Measurements from ENCODE around the gene JPT1.
"Not testable (repeated sequence)": the region's sequence is repeated elsewhere in the genome, so short reads cannot be mapped to it uniquely, and the experiment has no call there.

Gene JPT1

DNA sequence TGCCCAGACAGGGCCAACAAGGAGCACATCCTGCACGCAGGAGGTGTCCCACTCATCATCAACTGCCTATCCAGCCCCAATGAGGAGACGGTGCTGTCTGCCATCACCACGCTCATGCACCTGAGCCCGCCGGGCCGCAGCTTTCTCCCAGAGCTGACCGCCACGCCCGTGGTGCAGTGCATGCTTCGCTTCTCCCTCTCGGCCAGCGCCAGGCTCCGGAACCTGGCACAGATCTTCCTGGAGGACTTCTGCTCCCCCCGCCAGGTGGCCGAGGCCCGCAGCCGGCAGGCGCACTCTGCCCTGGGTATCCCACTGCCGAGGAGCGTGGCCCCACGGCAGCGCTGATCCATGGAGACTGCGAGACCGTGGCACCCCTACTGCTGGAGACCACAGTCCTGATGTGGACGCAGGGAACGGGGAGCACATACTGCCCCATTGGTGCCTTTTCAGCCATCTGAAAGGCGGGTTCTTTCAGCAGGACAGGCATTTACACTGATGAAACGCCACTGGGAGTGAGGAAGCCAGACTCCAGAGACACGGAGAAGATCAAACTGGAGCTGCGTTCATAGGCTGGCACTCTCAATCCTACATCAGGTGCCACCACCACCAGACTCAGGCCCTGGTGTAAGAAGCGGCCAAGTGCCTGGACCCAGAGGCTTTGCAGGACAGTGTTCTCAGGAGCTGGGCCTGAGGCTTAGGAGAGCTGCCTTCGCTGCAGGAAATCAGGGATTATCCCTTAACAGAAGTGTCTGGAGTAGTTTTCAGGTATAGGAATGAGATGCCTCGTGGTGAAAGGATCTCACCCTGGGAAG is 25.4 kb downstream of the JPT1 start:
- DNase-seq: no peak

GRCh38 chr17:75127936-75128335 is 26.4 kb downstream of the JPT1 start:
- DNase-seq: not testable (repeated sequence)

- no peak for DNase-seq
These were observed 27.4 kb downstream of the JPT1 start for GRCh38 chr17:75126954-75127353.

GRCh38 chr17:75125984-75126383 is 28.3 kb downstream of the JPT1 start:
- DNase-seq: no peak

DNA sequence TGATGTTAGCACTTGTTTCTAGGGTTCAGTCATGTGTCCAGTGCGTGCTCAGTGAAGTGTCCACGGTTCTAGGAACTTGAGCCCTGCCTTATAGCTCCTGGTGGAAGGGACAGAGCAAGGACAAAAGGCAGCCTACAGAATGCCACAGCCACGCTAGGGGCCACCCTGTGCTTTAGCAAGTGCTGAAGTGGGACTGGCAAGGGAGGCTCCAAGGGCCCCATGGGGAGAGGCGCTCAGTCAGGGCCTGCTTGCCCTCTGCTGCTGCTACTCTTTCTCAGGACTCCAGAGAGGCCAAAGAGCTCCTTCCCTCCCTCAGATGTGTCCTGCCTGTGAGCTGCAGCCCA is 29.5 kb downstream of the JPT1 start:
- no peak for DNase-seq

GRCh38 chr17:75124041-75124818 is 30.1 kb downstream of the JPT1 start:
- peak; percentile 90 for DNase-seq

DNA sequence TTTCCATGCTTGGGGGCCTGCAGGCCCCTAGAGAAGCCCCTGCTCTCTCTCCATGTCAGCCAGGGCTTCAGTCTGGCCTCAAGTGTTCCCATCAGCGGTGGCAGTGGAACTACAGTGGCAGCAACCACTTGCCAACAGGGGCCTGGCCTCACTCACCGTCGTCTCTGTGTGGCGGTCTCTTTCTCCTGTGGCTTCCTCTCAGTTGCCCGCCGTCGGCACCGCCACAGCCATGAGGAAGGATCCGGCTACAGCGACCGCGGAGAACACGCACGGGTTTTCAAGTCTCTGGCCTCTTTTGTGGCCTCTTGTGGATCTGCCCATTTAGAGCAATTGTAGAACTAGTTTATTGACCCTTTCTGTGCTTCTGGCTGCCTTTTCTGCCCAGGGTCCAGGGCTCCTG is 36.0 kb downstream of the JPT1 start:
- DNase-seq: no peak

DNA sequence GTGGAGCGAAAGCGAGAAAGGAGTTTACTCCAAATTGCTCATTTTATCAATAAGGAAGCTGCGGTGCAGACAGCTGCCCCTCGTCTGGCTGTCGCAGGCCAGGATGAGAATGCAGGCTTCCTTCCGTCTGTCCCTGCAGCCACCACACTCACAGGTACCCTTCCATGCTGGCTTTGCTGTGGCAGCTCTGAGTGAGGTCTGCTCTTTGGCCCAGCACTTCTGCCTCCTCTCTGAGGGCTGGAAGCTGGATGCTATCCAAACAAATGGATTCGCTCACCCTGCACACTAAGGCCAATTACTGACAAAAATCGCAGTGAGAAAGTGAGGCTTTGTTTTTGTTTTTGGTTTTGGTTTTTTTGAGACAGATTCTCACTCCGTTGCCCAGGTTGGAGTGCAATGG is 37.6 kb downstream of the JPT1 start:
- no peak for DNase-seq

DNA sequence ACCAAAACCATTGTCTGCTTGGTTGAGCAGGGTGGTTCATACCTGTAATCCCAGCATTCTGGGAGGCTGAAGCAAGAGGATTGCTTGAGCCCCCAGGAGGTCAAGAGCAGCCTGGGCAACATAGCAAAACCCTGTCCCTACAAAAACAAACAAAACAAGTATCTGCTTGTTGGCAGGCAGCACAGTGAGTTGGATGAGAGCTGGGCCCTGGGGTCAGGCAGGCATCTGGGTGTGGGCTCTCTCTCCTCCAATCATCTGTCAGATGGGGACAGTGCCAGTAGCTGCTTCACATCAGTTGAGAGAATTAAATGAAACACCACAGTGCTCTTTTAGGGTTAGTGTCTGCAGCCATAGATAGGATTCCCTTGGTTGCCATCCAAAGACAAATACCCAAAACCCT is 38.8 kb downstream of the JPT1 start:
- no peak for DNase-seq

- DNase-seq: no peak
These were observed 39.6 kb downstream of the JPT1 start for GRCh38 chr17:75114552-75115314.

GRCh38 chr17:75113798-75114551 is 40.3 kb downstream of the JPT1 start:
- peak; percentile 94 for DNase-seq

GRCh38 chr17:75111777-75112335 is 42.5 kb downstream of the JPT1 start:
- no peak for DNase-seq

GRCh38 chr17:75110234-75110937 is 43.9 kb downstream of the JPT1 start:
- no peak for DNase-seq

- peak; percentile 97 for DNase-seq
These were observed 44.7 kb downstream of the JPT1 start, which contains the start of gene ARMC7 for GRCh38 chr17:75109407-75110233. Gene ARMC7, plus strand, starts transcription at chr17:75109969. Its CDS starts 320 bp downstream, at chr17:75110289.

- no peak for DNase-seq
These were observed 45.3 kb downstream of the JPT1 start for GRCh38 chr17:75109046-75109406.

DNA sequence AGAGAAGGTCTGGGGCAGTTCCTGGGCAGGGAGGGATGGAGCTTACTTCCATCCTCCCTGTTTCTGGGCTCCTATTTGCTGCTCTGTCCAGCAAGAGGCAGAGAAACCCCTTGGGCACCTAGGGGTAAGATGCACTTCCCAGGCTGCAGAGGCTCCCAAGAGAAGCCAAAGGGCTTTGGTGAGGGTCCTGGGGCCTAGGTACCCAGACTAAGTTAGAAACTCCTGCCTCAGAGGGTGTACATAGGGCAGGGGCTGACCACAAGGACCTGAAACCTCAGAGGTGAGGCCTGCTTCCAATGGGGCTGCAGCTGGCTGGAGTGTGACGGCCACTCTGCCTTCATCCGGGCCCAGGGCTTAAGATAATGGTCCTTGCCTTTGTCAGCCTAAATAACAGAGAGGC is 46.1 kb downstream of the JPT1 start:
- no peak for DNase-seq

- no peak for DNase-seq
These were observed 48.9 kb downstream of the JPT1 start for GRCh38 chr17:75105126-75106080.

DNA sequence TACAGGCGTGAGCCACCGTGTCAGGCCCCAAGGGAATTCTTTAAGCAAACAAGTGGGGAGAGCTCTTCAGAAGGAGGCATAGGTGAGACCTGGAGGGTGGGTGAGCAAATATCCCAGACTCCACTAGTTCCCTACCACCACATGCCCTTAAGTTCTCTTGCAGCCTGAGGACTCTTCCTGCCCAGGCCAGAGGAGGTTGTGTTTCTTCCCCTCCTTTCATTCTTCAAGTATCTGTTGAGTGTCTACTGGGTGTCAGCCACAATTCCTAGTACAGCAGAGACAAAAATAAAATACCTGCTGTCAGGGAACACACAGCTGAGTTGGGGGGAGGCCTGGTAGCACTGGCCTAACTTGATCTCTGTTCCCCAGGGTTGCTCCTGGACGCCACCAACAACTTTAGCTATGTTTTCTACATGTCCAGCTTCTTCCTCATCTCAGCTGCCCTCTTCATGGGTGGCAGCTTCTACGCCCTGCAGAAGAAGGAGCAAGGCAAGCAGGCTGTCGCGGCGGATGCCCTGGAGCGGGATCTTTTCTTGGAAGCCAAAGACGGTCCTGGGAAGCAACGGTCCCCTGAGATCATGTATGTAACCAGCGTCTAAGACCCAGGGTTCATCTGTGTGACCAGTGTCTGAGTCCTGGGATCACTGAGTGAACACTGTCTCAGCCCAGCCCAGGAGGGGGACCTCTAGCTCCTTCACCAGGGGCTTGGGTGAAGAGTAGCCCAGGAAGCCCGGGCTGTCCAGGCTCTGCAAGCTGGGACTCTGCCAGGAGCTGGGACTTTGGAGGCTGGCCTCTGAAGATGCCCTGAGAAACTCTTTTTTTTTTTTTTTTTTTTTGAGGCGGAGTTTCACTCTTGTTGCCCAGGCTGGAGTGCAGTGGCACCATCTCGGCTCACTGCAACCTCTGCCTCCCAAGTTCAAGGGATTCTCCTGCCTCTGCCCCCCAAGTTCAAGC is 50.4 kb downstream of the JPT1 start:
- DNase-seq: no peak

All from activated effector memory CD4-positive, alpha-beta T cell treated with anti-CD3 and anti-CD28 coated beads, Interleukin-2, amount 50 U/mL, for 16 hours (primary cell).